GM18867 (cell line): Measurements from ENCODE around the gene ZNF69.

Experiments used
- ATAC-seq: cut with Tn5 transposase; IDR thresholded peaks from one replicate; pipeline ENCODE4 v1.9.1; 2021; ENCODE audit warnings: mild to moderate bottlenecking, moderate library complexity; ENCODE audit not compliant: unreplicated experiment

Gene ZNF69

DNA sequence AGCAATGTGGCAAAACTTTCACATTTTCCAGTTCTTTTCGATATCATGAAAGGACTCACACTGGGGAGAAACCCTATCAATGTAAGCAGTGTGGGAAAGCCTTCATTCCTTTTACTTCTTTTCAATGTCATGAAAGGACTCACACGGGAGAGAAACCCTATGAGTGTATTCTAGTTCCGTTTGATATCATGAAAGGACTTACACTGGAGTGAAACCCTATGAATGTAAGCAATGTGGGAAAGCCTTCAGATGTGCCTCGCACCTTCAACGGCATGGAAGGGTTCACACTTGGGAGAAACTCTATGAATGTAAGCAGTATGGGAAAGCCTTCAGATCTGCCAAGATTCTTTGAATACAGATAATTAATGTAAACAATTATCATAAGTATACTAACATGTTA lies 62.7 kb downstream of the ZNF69 start:
- ATAC-seq: no peak
